Tibial artery (tissue), 4 donors: ENCODE measurements around the gene TUBB4A.
"Not testable (repeated sequence)": the region's sequence is repeated elsewhere in the genome, so short reads cannot be mapped to it uniquely, and the experiment has no call there.

Source experiments
- DNase-seq, 2 donors: peaks; one replicate each; pipeline ENCODE4 v3.0.0-alpha.2; 2019
- H3K27ac ChIP-seq, 2 donors: fragments of 200-600 bp; sonication (generic) in 1 of 2; 1 replicate in 1 of 2; 2 replicates in 1 of 2; pipeline ENCODE4 v1.5.1; 2018 to 2019; ENCODE audit warnings: mild to moderate bottlenecking in 1 of 2
- H3K27me3 ChIP-seq, 2 donors: fragments of 200-600 bp; sonication (generic) in 1 of 2; one replicate each; pipeline versions ENCODE4 v1.5.1 to v1.6.0; 2016 to 2019
- H3K36me3 ChIP-seq, 3 donors: fragments of 200-600 bp; sonication (generic) in 2 of 3; one replicate each; pipeline ENCODE4 v1.5.1; 2016 to 2019; ENCODE audit warnings: mild to moderate bottlenecking in 2 of 3
- H3K4me1 ChIP-seq, 4 donors: fragments of 200-600 bp; sonication (generic) in 2 of 4; 1 replicate in 3 of 4; 2 replicates in 1 of 4; pipeline ENCODE4 v1.5.1; 2016 to 2019
- H3K4me3 ChIP-seq, 2 donors: fragments of 200-600 bp; sonication (generic) in 1 of 2; 1 replicate in 1 of 2; 2 replicates in 1 of 2; pipeline ENCODE4 v1.5.1; 2018 to 2019; ENCODE audit warnings: mild to moderate bottlenecking in 2 of 2
- H3K9me3 ChIP-seq, 3 donors: fragments of 200-600 bp; sonication (generic) in 1 of 3; one replicate each; pipeline ENCODE4 v1.5.1; 2016 to 2019
- intact Hi-C: fragments of 100-400 bp; cut with DNase I; formaldehyde crosslinking; loops from one replicate; pipeline ENCODE4 v1.15.0; 2023; ENCODE audit warnings: low total_unique reads
- TF ChIP-seq, protein P1 (sequence below), 2 experiments: fragments of 200-600 bp in 1 of 2; fragments of 450-650 bp in 1 of 2; IDR thresholded peaks; one replicate each; pipeline ENCODE4 v1.5.1; 2017 to 2019; ENCODE audit warnings: antibody characterized with exemption in 2 of 2, mild to moderate bottlenecking in 1 of 2, moderate library complexity in 1 of 2

The TUBB4A gene

DNA sequence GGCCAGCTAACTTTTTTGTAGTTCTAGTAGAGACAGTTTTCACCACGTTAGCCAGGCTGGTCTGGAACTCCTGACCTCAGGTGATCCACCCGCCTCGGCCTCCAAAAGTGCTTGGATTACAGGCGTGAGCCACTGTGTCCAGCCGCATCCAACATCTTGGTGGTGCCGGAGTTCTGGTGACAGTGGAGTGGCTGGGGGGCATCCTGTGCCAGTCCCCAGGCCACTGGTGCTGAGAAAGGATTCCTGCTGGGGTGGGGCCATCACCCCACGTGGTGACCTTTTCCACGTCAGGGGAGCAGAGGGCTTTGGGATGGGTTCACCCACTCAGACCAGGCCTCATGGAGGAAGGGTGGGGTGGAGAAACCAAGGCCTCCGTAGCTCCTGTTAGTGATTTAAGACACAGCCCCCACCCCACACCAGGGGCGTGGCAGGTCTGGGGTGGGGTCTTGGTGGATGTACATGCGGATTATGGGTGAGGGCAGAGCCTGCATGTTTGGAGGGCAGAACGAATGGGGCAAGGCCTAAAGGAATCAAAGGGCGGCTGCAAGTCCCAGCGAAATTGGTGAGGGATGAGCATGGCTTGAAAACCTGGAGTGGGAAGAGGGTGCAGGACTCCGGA lies 12.9 kb upstream of the TUBB4A start:
- H3K9me3 ChIP-seq: no peaks in the 10 kb centered on the region
- no peak for DNase-seq
- peaks cover 0 to 25% of the 10 kb centered on the region in 2 donors for H3K27me3 ChIP-seq
- TF ChIP-seq, protein P1, sequence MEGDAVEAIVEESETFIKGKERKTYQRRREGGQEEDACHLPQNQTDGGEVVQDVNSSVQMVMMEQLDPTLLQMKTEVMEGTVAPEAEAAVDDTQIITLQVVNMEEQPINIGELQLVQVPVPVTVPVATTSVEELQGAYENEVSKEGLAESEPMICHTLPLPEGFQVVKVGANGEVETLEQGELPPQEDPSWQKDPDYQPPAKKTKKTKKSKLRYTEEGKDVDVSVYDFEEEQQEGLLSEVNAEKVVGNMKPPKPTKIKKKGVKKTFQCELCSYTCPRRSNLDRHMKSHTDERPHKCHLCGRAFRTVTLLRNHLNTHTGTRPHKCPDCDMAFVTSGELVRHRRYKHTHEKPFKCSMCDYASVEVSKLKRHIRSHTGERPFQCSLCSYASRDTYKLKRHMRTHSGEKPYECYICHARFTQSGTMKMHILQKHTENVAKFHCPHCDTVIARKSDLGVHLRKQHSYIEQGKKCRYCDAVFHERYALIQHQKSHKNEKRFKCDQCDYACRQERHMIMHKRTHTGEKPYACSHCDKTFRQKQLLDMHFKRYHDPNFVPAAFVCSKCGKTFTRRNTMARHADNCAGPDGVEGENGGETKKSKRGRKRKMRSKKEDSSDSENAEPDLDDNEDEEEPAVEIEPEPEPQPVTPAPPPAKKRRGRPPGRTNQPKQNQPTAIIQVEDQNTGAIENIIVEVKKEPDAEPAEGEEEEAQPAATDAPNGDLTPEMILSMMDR (IDR thresholded peaks at IDR 0.05): no peak
- H3K36me3 ChIP-seq: no peaks in the 10 kb centered on the region
- no peak overlapping the region for H3K27ac ChIP-seq
- peaks cover 0 to 18% (median 9%) of the 10 kb centered on the region in 4 donors for H3K4me1 ChIP-seq
- intact Hi-C loops: no loop called here
- H3K4me3 ChIP-seq: no peak overlapping the region

DNA sequence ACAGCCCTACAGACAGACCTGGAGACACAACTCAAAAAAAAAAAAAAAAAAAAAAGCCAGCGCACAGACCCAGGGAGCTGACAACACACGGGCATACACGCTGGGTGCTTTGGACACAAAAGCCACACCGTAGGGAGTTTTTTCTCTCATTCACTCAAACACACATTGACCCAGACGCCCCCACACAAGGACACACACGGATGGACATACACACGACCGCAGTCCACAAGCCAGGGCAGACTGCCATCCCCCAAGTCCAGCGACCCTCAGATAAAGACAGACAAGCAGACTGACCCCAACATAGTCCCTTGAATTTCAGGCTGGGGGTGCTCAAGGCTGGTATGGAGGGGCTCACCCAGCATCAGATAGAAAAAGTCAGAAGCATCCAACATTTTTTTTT lies 12.0 kb upstream of the TUBB4A start:
- no peak overlapping the region for H3K27ac ChIP-seq
- no peak for DNase-seq
- peaks cover 0 to 21% of the 10 kb centered on the region in 2 donors for H3K27me3 ChIP-seq
- no peaks in the 10 kb centered on the region for H3K36me3 ChIP-seq
- no peak overlapping the region for H3K4me3 ChIP-seq
- H3K9me3 ChIP-seq: no peaks in the 10 kb centered on the region
- peaks cover 0 to 14% (median 9%) of the 10 kb centered on the region in 4 donors for H3K4me1 ChIP-seq
- TF ChIP-seq, protein P1 (IDR thresholded peaks at IDR 0.05): no peak
- intact Hi-C loops: no loop called here

DNA sequence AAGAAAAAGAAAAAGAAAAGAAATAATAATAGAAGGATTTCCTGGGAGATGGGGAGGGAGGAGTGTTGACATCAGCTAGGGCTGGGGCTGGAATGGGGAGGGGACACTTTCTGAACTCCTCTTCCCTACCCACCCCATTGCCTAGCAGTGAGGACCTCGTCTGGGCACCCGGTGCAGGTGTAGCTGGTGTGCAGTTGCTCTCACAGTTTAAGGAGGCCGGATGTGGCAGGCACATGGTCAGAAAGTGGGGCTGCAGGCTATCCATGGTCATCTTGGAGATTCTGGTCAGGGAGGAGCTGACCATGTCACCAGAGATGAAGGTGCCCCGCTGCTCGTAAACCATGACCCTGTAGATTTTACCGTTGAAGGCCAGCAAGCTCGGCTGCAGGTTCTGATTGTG lies 8.5 kb upstream of the TUBB4A start:
- H3K4me3 ChIP-seq: no peak overlapping the region
- H3K4me1 ChIP-seq: no peaks in the 10 kb centered on the region
- TF ChIP-seq, protein P1 (IDR thresholded peaks at IDR 0.05): no peak

DNA sequence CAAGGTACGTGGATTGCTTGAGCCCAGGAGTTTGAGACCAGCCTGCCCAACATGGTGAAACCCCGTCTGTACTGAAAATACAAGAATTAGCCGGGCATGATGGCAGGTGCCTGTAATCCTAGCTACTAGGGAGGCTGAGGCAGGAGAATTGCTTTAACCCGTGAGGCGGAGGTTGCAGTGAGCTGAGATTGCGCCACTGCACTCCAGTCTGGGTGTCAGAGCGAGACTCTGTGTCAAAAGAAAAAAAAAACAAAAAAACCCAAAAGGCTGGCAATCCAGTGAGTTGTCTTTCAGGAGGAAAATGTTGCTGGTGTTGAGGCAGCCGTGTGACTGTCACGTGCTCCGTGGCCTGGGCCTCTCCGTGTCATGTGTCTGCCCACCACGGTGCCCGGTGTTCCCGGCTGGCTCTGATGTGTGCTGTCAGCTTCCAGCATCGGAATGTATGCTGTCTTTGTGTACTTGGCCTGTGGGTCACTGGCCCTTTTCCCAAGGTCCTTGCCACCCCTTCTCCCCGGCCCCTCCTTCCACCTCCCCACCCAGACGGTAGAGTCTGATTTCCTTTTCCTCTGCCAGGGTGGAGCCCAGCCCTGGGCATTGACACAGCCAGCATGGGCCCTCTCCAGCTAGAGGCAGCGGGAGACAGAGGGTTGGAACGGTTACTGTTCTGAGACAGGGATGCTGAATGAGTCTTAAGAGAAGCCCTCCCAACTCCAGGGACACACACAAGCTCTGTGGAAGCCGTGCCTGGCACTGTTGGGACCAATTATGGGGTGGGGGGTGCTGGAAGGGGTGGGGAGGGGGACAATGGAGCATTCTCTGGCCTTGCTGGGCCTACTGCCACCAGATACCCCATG lies 7.2 kb upstream of the TUBB4A start:
- DNase-seq: no peak
- H3K9me3 ChIP-seq: no peaks in the 10 kb centered on the region
- H3K36me3 ChIP-seq: no peaks in the 10 kb centered on the region
- TF ChIP-seq, protein P1 (IDR thresholded peaks at IDR 0.05): no peak
- no peaks in the 10 kb centered on the region for H3K4me1 ChIP-seq
- H3K4me3 ChIP-seq: no peak overlapping the region
- intact Hi-C loops: no loop called here
- peaks cover 0 to 21% of the 10 kb centered on the region in 2 donors for H3K27me3 ChIP-seq
- no peak overlapping the region for H3K27ac ChIP-seq

More for the DNA sequence above, 8.5 kb upstream of the TUBB4A start:
- no peak for DNase-seq
- no peak overlapping the region for H3K27ac ChIP-seq
- H3K36me3 ChIP-seq: no peaks in the 10 kb centered on the region
- H3K9me3 ChIP-seq: no peaks in the 10 kb centered on the region
- H3K27me3 ChIP-seq: peaks cover 0 to 23% of the 10 kb centered on the region in 2 donors
- intact Hi-C loops: no loop called here

DNA sequence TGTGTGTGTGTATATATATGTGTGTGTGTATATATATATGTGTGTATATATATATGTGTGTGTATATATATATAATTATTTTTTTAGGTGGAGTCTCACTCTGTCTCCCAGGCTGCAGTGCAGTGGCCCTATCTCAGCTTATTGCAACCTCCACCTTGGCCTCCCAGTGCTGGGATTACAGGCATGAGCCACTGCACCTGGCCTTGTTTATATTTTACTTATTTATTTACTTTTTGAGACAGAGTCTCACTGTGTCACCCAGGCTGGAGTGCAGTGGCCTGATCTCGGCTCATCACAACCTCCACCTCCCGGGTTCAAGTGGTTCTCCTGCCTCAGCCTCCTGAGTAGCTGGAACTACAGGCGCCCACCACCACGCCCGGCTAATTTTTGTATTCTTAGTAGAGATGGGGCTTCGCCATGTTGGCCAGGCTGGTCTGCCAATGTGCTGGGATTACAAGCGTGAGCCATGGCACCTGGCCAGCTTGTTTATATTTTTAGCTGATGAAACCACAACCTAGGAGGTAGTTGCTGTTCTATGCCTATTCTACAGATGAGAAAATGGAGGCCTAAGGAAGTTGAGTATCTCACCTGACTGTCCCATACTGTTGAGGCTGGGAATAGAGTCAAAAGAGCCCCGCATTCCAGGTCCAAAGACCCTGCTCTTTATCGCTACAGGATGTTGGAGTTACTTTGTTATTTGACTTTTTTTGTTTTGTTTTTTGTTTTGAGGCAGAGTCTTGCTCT lies 6.1 kb upstream of the TUBB4A start:
- H3K36me3 ChIP-seq, H3K4me1 ChIP-seq, intact Hi-C loops, H3K27ac ChIP-seq, H3K9me3 ChIP-seq, DNase-seq, H3K4me3 ChIP-seq: not testable (repeated sequence)
- peaks cover 0 to 32% of the 10 kb centered on the region in 2 donors for H3K27me3 ChIP-seq
